Heart left ventricle (tissue), 16 donors: ENCODE data around the gene MAGT1. TPM values are rescaled to one million over a fixed set of nuclear protein-coding genes. Genes with fewer than 3 reads are reported as not detected.
"Not testable (repeated sequence)": the region's sequence is repeated elsewhere in the genome, so short reads cannot be mapped to it uniquely, and the experiment has no call there.

Experiments used
- ATAC-seq, 4 donors: fragments of 200-7000 bp; cut with Tn5 transposase; one replicate each; pipeline ENCODE4 v1.9.1; 2020 to 2022; ENCODE audit warnings: moderate library complexity in 4 of 4, mild to moderate bottlenecking in 3 of 4, moderate number of reproducible peaks in 1 of 4
- DNase-seq, 5 donors: peaks; one replicate each; pipeline ENCODE4 v3.0.0-alpha.2; 2020
- H3K27ac ChIP-seq, 12 donors: fragments of 200-600 bp; sonication (generic) in 4 of 12; one replicate each; pipeline versions ENCODE4 v1.5.0 to v1.8.0; 2016 to 2022; ENCODE audit warnings: mild to moderate bottlenecking in 2 of 12
- H3K27me3 ChIP-seq, 9 donors: fragments of 200-600 bp; sonication (generic) in 2 of 9; one replicate each; pipeline versions ENCODE4 v1.5.1 to v1.8.0; 2016 to 2022; ENCODE audit warnings: mild to moderate bottlenecking in 3 of 9
- H3K36me3 ChIP-seq, 9 donors: fragments of 200-600 bp; sonication (generic) in 2 of 9; one replicate each; pipeline versions ENCODE4 v1.5.0 to v1.8.0; 2018 to 2022; ENCODE audit warnings: mild to moderate bottlenecking in 2 of 9
- H3K4me1 ChIP-seq, 12 donors: fragments of 200-600 bp; sonication (generic) in 4 of 12; one replicate each; pipeline versions ENCODE4 v1.5.0 to v1.8.0; 2016 to 2022; ENCODE audit warnings: mild to moderate bottlenecking in 3 of 12
- H3K4me3 ChIP-seq, 12 donors: fragments of 200-600 bp; sonication (generic) in 4 of 12; one replicate each; pipeline versions ENCODE4 v1.5.0 to v1.8.0; 2017 to 2022; ENCODE audit warnings: mild to moderate bottlenecking in 9 of 12, moderate library complexity in 4 of 12
- H3K9me3 ChIP-seq, 12 donors: fragments of 200-600 bp; sonication (generic) in 4 of 12; one replicate each; pipeline versions ENCODE4 v1.5.0 to v1.8.0; 2016 to 2022; ENCODE audit warnings: mild to moderate bottlenecking in 1 of 12
- POLR2A ChIP-seq, 2 donors: fragments of 450-650 bp; IDR thresholded peaks; one replicate each; pipeline ENCODE4 v1.6.1; 2017; ENCODE audit warnings: antibody characterized with exemption in 2 of 2, mild to moderate bottlenecking in 2 of 2, moderate library complexity in 2 of 2
- WGBS, 4 donors: extraction: QIAGEN DNeasy Blood & Tissue Kit in 2 of 4; methylation state at CpG; one replicate each; pipeline versions ENCODE4 v1.1.5 to v1.1.7; 2013 to 2018; 5-methylcytosine and 5-hydroxymethylcytosine counted together
- intact Hi-C, 10 donors: fragments of 100-400 bp; cut with DNase I; formaldehyde crosslinking; loops; one replicate each; pipeline versions ENCODE4 v1.11.1 to v1.14.2; 2022
- polyA plus RNA-seq, 2 donors: library from polyadenylated mRNA; stranded (reverse); fragments of 200-250 nt; gene quantifications; one replicate each; pipeline ENCODE4 v1.2.3, GENCODE V29; 2013
- total RNA-seq, 9 donors: library from RNA; depleted of rRNA in 2 of 9; stranded (reverse); fragments of >200 nt in 2 of 9; fragmentation: NEBNext Ultra II Directional in 3 of 9; extraction: Animal tissue kit (Norgen Biotek cat#: 25700) in 3 of 9; gene quantifications; one replicate each; pipeline versions ENCODE4 v1.1.0 to v1.2.4, GENCODE V29; 2016 to 2023
- TF ChIP-seq, protein P1 (sequence below), 12 donors: fragments of 200-600 bp; sonication (generic) in 4 of 12; IDR thresholded peaks; one replicate each; pipeline versions ENCODE4 v1.5.0 to v1.8.0; 2018 to 2022; ENCODE audit warnings: antibody characterized with exemption in 12 of 12, mild to moderate bottlenecking in 5 of 12
- donor health status: ischemic (EF 13 %, LVEDD 7.1; RV severe dilation, severe dysfunction).
- donor health status: healthy with polysubstance abuse.
- donor health status: DM: no; HTN: yes; CAD: no.
- donor health status: DM: no; HTN: no; CAD: no.
- donor health status: ischemic (EF 25% LVEDD 6.9; RV normal size, moderate dysfunction).
- donor health status: ischemic (EF 25% LVEDD 5.7; RV mildly dilated, moderate dysfunction).
- donor health status: healthy.
- donor health status: DM: yes; HTN: yes; CAD: no.
- donor health status: ischemic (EF 35%, LVEDD 5.7; RV mildly dilated, moderate dysfunction).
- donor health status: nonischemic (EF 11% LVEDD 7.7; RV severe dilation, severe dysfunction).
- donor health status: DM: yes; HTN: yes; CAD: no.
- donor health status: PGD.
- donor health status: ischemic (EF 29% LVEDD 5.4; RV normal size, mild dysfunction).
- donor health status: nonischemic (EF 23%, LVEDD 6.1; RV moderate dilation, normal function).

The MAGT1 gene
- total and polyA plus RNA-seq, 11 donors = 17.4 to 77.2 (median 56.3) TPM

DNA sequence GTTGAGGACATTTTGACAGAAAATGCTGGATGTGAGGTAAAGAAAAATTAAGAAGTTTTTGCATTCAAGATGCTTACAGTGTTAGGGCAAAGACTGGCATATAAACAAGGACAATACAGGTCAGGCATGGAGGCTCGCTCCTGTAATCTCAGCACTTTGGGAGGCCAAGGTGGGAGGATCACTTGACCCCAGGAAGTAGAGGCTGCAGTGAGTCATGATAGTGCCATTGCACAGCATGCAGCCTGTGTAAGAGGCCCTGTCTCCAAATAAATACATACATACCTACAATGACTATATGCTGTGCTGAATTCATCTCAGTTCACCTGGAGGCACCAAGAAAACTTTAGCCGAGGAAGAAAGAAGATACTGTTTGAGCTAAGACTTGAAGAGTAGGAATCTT, 2.3 kb downstream of the MAGT1 start:
- DNase-seq (no peak), ATAC-seq (no peak)
- Histone ChIP-seq H3K9me3 (no peaks in the 10 kb centered on the region), H3K36me3 (no peaks in the 10 kb centered on the region), H3K27ac (no peak overlapping the region), H3K4me1 (peaks cover 0 to 16% (median 0%) of the 10 kb centered on the region in 12 donors), H3K27me3 (no peaks in the 10 kb centered on the region), H3K4me3 (no peak overlapping the region)
- TF ChIP-seq POLR2A (IDR thresholded peaks at IDR 0.05) = no peak
- TF ChIP-seq, protein P1, sequence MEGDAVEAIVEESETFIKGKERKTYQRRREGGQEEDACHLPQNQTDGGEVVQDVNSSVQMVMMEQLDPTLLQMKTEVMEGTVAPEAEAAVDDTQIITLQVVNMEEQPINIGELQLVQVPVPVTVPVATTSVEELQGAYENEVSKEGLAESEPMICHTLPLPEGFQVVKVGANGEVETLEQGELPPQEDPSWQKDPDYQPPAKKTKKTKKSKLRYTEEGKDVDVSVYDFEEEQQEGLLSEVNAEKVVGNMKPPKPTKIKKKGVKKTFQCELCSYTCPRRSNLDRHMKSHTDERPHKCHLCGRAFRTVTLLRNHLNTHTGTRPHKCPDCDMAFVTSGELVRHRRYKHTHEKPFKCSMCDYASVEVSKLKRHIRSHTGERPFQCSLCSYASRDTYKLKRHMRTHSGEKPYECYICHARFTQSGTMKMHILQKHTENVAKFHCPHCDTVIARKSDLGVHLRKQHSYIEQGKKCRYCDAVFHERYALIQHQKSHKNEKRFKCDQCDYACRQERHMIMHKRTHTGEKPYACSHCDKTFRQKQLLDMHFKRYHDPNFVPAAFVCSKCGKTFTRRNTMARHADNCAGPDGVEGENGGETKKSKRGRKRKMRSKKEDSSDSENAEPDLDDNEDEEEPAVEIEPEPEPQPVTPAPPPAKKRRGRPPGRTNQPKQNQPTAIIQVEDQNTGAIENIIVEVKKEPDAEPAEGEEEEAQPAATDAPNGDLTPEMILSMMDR (IDR thresholded peaks at IDR 0.05) = no peak
- intact Hi-C loops = loop anchor here in 6 of 10 donors (10.0 kb wide), 3 partner anchors 108 to 448 kb away; partner anchors contain the start of genes ATRX (in 4 of the 6), FGF16 (in 1 of the 6) and PGK1 (in 1 of the 6)
- 82 to 100% (median 91%) methylated on average over 2 of the region's 2 CpGs for WGBS, 4 donors

DNA sequence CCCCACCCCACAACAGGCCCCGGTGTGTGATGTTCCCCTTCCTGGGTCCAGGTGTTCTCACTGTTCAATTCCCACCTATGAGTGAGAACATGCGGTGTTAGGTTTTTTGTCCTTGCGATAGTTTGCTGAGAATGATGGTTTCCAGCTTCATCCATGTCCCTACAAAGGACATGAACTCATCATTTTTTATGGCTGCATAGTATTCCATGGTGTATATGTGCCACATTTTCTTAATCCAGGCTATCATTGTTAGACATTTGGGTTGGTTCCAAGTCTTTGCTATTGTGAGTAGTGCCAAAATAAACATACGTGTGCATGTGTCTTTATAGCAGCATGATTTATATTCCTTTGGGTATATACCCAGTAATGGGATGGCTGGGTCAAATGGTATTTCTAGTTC, 13.8 kb downstream of the MAGT1 start:
- H3K4me1 ChIP-seq, H3K4me3 ChIP-seq, H3K27ac ChIP-seq, DNase-seq, H3K36me3 ChIP-seq, H3K9me3 ChIP-seq, ATAC-seq, H3K27me3 ChIP-seq, intact Hi-C loops: not testable (repeated sequence)
- WGBS, 4 donors = 83 to 88% (median 85%) methylated on average over 3 to 4 of the region's 4 CpGs

DNA sequence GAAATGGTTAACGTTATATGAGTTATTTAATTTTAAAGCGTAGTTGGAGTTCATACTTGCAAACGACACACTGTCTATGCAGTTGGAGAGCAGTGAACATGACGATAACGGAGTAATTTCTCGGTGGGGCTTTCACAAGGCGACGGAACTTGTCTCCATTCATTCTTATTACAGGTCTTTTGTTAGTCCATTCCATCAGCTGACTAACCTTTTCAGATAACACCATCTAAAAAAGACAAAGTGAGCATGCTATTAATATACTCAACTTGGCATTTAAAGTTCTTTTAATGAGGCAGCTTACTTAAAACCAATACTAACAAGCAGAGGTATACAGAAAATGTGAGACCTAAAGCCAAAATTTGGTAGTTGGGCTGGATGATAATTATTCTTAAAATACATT, 19.9 kb downstream of the MAGT1 start:
- H3K4me3 ChIP-seq = no peak overlapping the region
- WGBS, 4 donors = 49 to 81% (median 77%) methylated on average over 8 of the region's 8 CpGs
- intact Hi-C loops = no loop called here
- ATAC-seq = peak in 3 of 4 donors; percentile 36 to 73 (median 55)
- H3K4me1 ChIP-seq = peaks cover 0 to 5% (median 0%) of the 10 kb centered on the region in 12 donors
- H3K9me3 ChIP-seq = no peaks in the 10 kb centered on the region
- TF ChIP-seq, protein P1 (IDR thresholded peaks at IDR 0.05) = no peak
- no peak for TF ChIP-seq POLR2A (IDR thresholded peaks at IDR 0.05)
- H3K27ac ChIP-seq = peak overlapping the region in 3 of 12 donors; percentile 2 to 59 (median 42)
- no peak for DNase-seq
- H3K27me3 ChIP-seq = no peaks in the 10 kb centered on the region
- H3K36me3 ChIP-seq = peaks cover 0 to 37% (median 22%) of the 10 kb centered on the region in 9 donors

DNA sequence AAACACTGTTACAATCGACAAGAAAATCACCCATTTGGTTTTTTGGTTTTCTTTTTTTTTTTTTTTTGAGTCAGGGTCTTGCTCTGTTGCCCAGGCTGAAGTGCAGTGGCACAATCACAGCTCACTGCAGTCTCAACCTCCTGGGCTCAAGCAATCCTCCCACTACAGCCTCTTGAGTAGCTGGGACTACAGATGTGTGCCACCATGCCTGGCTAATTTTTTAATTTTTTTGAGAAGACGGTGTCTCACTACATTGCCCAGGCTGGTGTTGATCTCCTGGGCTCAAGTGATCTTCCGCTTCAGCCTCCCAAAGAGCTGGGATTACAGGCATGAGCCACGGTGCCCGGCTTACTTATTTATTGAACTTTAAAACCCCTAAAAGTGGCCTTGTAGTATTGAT, 63.7 kb downstream of the MAGT1 start:
- H3K36me3 ChIP-seq = peaks cover 0 to 38% (median 18%) of the 10 kb centered on the region in 9 donors
- intact Hi-C loops, H3K9me3 ChIP-seq, H3K4me1 ChIP-seq, H3K4me3 ChIP-seq, H3K27ac ChIP-seq, DNase-seq, H3K27me3 ChIP-seq, ATAC-seq: not testable (repeated sequence)
- WGBS, 4 donors = 89 to 97% (median 94%) methylated on average over 5 of the region's 5 CpGs

DNA sequence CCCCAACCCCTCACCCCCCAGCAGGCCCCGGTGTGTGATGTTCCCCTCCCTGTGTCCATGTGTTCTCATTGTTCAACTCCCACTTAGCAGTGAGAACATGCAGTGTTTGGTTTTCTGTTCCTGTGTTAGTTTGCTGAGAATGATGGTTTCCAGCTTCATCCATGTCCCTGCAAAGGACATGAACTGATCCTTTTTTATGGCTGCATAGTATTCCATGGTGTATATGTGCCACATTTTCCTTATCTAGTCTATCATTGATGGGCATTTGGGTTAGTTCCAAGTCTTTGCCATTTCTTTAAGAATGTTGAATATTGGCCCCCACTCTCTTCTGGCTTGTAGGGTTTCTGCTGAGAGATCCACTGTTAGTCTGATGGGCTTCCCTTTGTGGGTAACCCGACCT, 73.2 kb downstream of the MAGT1 start:
- H3K36me3 ChIP-seq = peaks cover 0 to 20% (median 8%) of the 10 kb centered on the region in 9 donors
- intact Hi-C loops, DNase-seq, H3K4me1 ChIP-seq, ATAC-seq, H3K4me3 ChIP-seq, H3K27ac ChIP-seq, H3K9me3 ChIP-seq, H3K27me3 ChIP-seq: not testable (repeated sequence)
- WGBS, 4 donors = 82 to 100% (median 88%) methylated on average over 2 of the region's 2 CpGs

DNA sequence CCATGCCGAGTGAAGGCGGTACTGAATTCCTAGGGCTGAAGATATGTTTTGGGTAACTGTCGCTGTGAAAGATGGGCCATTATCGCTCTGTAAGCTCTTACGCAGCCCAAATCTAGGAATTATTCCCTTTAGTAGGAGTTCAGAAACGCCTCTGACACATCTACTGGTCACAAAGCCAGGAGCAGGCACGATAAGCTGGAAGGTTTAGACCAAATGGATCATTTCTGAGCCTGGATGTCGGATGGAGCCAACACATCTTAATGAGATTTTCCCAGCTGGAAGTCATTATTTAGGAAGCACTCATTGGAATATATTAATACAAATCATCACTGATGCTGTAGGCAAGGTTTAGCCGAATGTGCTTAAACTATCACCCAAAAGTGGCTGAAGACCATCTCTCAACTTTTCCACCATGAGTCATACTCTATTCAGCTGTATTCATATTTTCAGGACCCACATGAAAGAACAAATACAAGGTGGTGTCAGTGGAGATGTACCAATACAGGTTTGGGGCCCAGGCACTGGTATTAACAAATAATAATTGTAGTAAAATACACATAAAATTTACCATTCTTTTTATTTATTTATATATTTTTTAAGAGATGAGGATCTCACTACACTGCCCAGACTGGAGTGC, 75.0 kb downstream of the MAGT1 start:
- 65 to 89% (median 75%) methylated on average over 8 to 9 of the region's 9 CpGs for WGBS, 4 donors
- intact Hi-C loops = no loop called here

More for the DNA sequence above, 75.0 kb downstream of the MAGT1 start:
- no peak overlapping the region for H3K27ac ChIP-seq
- DNase-seq (no peak), ATAC-seq (no peak)
- no peaks in the 10 kb centered on the region for H3K4me1 ChIP-seq
- H3K9me3 ChIP-seq = no peaks in the 10 kb centered on the region
- H3K4me3 ChIP-seq = no peak overlapping the region
- TF ChIP-seq, protein P1 (IDR thresholded peaks at IDR 0.05) = no peak
- no peak for TF ChIP-seq POLR2A (IDR thresholded peaks at IDR 0.05)
- no peaks in the 10 kb centered on the region for H3K27me3 ChIP-seq
- peaks cover 0 to 8% (median 0%) of the 10 kb centered on the region in 9 donors for H3K36me3 ChIP-seq
